GM19035 (cell line): ENCODE data around the gene AP2A1.
"Not testable (repeated sequence)": the region's sequence is repeated elsewhere in the genome, so short reads cannot be mapped to it uniquely, and the experiment has no call there.

Source experiments
- ATAC-seq: cut with Tn5 transposase; IDR thresholded peaks from one replicate; pipeline ENCODE4 v1.9.1; 2021; ENCODE audit not compliant: unreplicated experiment

The AP2A1 gene

GRCh38 chr19:49812452-49812996, 45.7 kb downstream of the AP2A1 start:
- ATAC-seq: no peak

GRCh38 chr19:49812997-49813861, 46.4 kb downstream of the AP2A1 start, which contains the start of gene FUZ:
FUZ (minus strand) TSS chr19:49813292; CDS start chr19:49813106, 186 bp downstream.
- ATAC-seq: peak; percentile 58

- ATAC-seq: no peak
Measured at GRCh38 chr19:49814010-49814409, 47.2 kb downstream of the AP2A1 start.

GRCh38 chr19:49816590-49816989, 49.8 kb downstream of the AP2A1 start:
- no peak for ATAC-seq

- peak; percentile 76 for ATAC-seq
Measured at GRCh38 chr19:49817964-49818648, 51.3 kb downstream of the AP2A1 start, which contains the start of gene MED25. MED25 (plus strand) TSS chr19:49818289; CDS start chr19:49818342, 53 bp downstream.

- ATAC-seq: peak; percentile 5
Measured at GRCh38 chr19:49818649-49819370, 52.0 kb downstream of the AP2A1 start.

- ATAC-seq: not testable (repeated sequence)
Measured at GRCh38 chr19:49819452-49820115, 52.8 kb downstream of the AP2A1 start.

GRCh38 chr19:49820125-49820524, 53.3 kb downstream of the AP2A1 start:
- no peak for ATAC-seq

- no peak for ATAC-seq
Measured at GRCh38 chr19:49823472-49823871, 56.7 kb downstream of the AP2A1 start.

- ATAC-seq: no peak
Measured at GRCh38 chr19:49824662-49825061, 57.9 kb downstream of the AP2A1 start.

- ATAC-seq: no peak
Measured at GRCh38 chr19:49827034-49827433, 60.2 kb downstream of the AP2A1 start.

GRCh38 chr19:49829200-49829599, 62.4 kb downstream of the AP2A1 start:
- ATAC-seq: no peak

- no peak for ATAC-seq
Measured at GRCh38 chr19:49829721-49830120, 62.9 kb downstream of the AP2A1 start.

- ATAC-seq: no peak
Measured at GRCh38 chr19:49830766-49831165, 64.0 kb downstream of the AP2A1 start.

GRCh38 chr19:49831592-49831991, 64.8 kb downstream of the AP2A1 start:
- no peak for ATAC-seq

GRCh38 chr19:49832556-49832955, 65.8 kb downstream of the AP2A1 start:
- ATAC-seq: no peak

GRCh38 chr19:49833599-49833998, 66.8 kb downstream of the AP2A1 start:
- ATAC-seq: no peak

- ATAC-seq: no peak
Measured at GRCh38 chr19:49835562-49835961, 68.8 kb downstream of the AP2A1 start.

GRCh38 chr19:49836176-49837008, 69.6 kb downstream of the AP2A1 start:
- ATAC-seq: no peak

- ATAC-seq: no peak
Measured at GRCh38 chr19:49837009-49837310, 70.2 kb downstream of the AP2A1 start.
